Activated CD4-positive, alpha-beta T cell treated with anti-CD3 and anti-CD28 coated beads, Interleukin-2, amount 50 U/mL, for 4 hours (primary cell): Measurements from ENCODE around the gene CD36.

Experiments used
- DNase-seq, 2 experiments: peaks; one replicate each; pipeline ENCODE4 v3.0.0-alpha.2; 2020

The CD36 gene

GRCh38 chr7:80629023-80629422, 9.4 kb upstream of the CD36 start:
- DNase-seq: no peak

GRCh38 chr7:80630608-80631405, 7.6 kb upstream of the CD36 start:
- DNase-seq: no peak

GRCh38 chr7:80631421-80631820, 7.0 kb upstream of the CD36 start:
- no peak for DNase-seq

GRCh38 chr7:80632139-80632538, 6.3 kb upstream of the CD36 start:
- no peak for DNase-seq

- DNase-seq: no peak
These were observed 5.6 kb upstream of the CD36 start for GRCh38 chr7:80632819-80633218.

GRCh38 chr7:80634505-80634904, 3.9 kb upstream of the CD36 start:
- DNase-seq: no peak

- no peak for DNase-seq
These were observed 2.9 kb upstream of the CD36 start for GRCh38 chr7:80635533-80635932.

GRCh38 chr7:80635998-80636397, 2.4 kb upstream of the CD36 start:
- DNase-seq: no peak

GRCh38 chr7:80636709-80637108, 1.7 kb upstream of the CD36 start:
- DNase-seq: no peak

GRCh38 chr7:80637454-80637853, 988 bp upstream of the CD36 start:
- no peak for DNase-seq

- no peak for DNase-seq
These were observed 569 bp downstream of the CD36 start for GRCh38 chr7:80639011-80639410.

- DNase-seq: no peak
These were observed 2.4 kb downstream of the CD36 start for GRCh38 chr7:80640846-80641245.

- no peak for DNase-seq
These were observed 3.1 kb downstream of the CD36 start for GRCh38 chr7:80641548-80641947.

- DNase-seq: no peak
These were observed 4.4 kb downstream of the CD36 start for GRCh38 chr7:80642871-80643270.

GRCh38 chr7:80643336-80643915, 5.0 kb downstream of the CD36 start:
- no peak for DNase-seq

- no peak for DNase-seq
These were observed 5.6 kb downstream of the CD36 start for GRCh38 chr7:80644054-80644453.

- no peak for DNase-seq
These were observed 7.8 kb downstream of the CD36 start for GRCh38 chr7:80646083-80646865.

GRCh38 chr7:80647436-80647835, 9.0 kb downstream of the CD36 start:
- DNase-seq: no peak

- no peak for DNase-seq
These were observed 9.7 kb downstream of the CD36 start for GRCh38 chr7:80648031-80648600.

GRCh38 chr7:80649011-80649410, 10.6 kb downstream of the CD36 start:
- DNase-seq: no peak

GRCh38 chr7:80650030-80650429, 11.6 kb downstream of the CD36 start:
- no peak for DNase-seq

- no peak for DNase-seq
These were observed 13.0 kb downstream of the CD36 start for GRCh38 chr7:80651471-80651870.

GRCh38 chr7:80653244-80653643, 14.8 kb downstream of the CD36 start:
- no peak for DNase-seq

GRCh38 chr7:80654887-80655340, 16.5 kb downstream of the CD36 start:
- DNase-seq: no peak
